ENCODE results near the gene CNTNAP2.
"Not testable (repeated sequence)": the region's sequence is repeated elsewhere in the genome, so short reads cannot be mapped to it uniquely, and the experiment has no call there.

Gene CNTNAP2

DNA sequence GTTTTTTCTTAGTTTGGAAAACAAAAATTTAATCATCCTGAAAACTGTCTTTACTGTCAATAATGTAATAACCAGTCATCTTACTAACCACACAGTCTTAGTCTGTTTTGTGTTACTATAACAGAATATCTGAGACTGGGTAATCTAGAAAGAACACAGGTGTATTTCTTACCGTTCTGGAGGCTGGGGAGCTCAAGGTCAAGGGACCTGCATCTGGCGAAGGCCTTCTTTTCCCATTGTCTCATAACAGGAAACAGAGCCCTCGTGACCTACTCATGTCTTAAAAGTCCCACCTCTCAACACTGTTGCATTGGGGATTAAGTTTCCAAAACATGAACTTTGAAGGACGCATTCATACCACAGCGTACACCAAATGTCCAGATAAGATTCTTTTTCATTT lies 932.3 kb downstream of the CNTNAP2 start:
- DNase-seq = no peak

DNA sequence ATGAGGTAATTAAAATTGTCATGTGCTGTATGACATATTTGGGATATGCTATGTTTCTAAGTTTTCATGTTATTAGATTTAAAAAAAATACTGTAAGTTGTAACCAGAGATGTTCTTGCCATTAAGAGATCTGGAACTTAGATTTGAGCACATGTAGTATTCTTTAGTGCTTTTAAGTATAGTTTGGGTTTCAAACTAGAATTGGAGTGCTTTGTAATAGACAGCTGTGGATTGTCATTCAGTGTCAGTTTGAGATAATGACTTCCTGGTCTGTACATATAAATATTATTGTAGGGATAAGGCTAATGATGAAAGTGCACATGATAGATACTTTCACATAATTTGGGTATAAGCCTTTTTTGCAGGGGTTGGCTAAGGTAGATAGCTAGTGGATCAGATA lies 936.2 kb downstream of the CNTNAP2 start:
- DNase-seq = no peak

DNA sequence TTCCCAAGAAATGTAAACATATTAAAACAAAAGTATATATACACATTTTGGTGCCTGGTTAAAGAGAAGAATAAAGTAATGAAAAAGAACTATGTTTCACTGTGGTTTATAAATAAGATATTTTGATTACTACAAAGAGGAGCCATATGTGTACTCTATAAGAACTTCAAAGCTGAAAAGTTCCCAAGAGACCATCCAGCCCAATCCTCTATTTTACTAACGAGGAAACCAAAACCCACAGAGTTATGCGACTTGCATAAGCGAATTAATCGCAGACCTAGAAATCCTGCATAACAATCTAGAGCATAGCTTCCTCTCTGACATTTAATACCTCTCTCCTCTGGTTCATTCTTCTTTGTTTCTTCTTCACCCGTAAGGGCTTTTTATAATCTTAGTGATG lies 937.1 kb downstream of the CNTNAP2 start:
- DNase-seq = no peak

DNA sequence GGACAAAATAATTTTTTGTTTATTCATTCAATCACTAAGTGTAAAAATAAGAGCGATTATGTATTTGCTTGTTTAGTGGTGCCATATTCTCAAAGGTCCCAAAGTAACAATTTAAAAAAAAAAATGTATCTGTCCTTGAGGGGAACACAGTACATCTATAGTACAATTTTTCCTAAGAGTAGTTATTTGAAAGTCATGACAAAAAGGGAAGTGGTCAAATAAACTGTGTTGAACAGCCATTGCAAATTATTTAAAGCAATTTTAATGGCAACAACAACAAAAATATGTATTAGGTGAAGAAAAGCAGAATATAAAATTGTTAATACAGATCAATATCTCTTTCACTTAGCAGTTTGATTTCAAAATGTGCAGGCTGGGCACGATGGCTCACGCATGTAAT lies 943.5 kb downstream of the CNTNAP2 start:
- no peak for DNase-seq

DNA sequence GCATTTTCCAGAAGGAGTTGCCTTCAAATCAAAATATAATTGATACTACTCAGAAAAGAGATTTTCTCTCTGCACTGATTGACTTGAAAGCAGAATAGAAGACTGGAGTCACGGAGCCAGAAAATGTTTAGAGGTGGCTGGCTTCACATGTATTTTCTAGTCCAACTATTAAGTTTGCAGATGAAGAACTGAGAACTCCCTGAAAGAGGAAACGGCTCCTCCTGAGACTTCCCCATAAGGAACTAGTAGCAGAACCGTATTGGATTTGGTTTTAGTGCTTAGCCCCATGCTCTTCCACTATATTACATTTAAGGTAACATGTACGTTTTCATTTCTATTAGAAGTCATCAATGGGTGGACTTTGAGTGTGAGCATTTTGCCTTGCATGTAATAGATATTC lies 946.3 kb downstream of the CNTNAP2 start:
- no peak for DNase-seq

DNA sequence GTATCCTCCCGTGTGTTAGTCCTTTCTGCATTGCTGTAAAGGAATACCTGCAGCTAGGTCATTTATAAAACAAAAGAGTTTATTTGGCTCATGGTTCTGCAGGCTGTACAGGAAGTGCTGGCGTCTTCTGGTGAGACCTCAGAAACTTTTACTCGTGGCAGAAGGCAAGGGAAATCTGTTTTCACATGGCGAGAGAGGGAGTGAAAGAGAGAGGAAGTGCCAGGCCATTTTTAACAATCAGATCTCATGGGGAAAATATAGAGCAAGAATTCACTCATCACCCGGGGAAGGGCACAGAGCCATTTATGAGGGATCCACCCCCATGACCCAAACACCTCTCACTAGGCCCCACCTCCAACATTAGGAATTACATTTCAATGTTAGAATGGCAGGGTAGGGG lies 952.2 kb downstream of the CNTNAP2 start:
- DNase-seq = no peak

DNA sequence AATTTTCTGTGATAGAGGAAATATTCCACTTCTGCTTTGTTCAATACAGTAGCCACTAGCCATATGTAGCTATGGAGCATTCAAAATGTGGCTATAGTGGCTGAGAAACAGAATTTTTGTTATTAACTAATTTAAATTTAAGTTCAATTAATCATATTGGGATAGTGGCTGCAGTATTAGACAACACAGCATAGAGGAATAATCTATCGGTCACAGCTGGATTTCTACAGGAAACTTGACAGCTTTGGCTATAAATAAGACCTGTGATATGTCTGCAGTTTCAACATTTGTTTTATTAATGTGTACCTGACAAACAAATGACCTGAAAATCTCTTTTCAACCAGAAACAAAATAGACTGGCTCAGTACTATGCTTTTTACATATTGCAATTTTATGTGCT lies 953.2 kb downstream of the CNTNAP2 start:
- no peak for DNase-seq

DNA sequence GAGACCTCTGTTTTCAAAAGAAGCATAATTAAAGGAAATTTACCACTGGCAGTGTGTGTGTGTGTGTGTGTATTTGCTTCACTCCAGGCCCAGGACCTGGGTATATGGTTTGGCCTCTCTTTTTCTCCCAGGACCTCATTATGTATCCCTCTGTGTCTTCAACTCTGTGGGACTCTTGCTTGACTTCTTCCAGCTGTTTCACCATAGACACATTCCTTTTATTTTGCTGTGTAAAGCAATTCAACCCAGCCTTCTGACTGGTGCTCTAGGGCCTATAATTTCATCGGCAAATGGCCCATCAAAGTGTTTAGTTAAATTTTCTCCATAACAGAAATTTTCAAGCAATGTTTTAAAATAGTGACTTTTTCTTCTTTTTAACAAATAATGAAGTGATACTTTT lies 954.3 kb downstream of the CNTNAP2 start:
- DNase-seq = no peak

DNA sequence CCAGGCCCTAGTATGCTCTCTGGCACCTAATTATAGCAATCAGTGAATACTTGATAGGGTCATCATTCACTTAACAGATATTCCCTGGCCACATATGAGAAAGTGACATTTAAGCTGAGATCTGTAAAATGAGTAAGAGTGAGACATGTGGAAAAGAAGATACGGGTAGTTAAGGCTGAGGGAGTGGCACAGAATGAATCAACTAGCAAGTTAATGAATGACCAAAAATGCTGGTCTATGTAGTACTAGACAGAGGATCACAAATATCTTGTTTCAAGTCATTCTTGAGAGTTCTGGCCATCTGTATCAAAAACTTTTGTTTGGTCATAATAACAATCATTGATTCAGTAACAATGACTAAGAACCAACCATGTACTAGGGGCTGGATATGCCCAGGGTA lies 954.9 kb downstream of the CNTNAP2 start:
- DNase-seq = no peak

DNA sequence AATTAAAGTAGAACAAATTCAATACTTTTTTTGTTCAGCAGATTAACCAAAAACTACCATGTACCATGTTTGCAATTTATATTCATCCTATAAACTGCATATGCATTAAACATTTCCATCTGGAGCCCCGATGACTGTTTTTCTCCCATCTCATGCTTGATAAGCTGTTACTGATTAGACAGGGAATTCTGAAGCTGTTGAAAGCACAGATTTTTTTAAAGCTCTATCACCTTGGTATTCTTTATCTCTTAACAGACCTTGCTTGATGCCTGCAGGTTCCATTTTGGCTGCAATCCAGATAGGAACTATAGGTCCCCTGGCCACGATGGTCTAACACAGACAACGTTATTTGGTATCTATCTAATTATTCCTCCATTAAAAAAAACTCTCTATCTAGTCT lies 961.7 kb downstream of the CNTNAP2 start:
- DNase-seq = no peak

DNA sequence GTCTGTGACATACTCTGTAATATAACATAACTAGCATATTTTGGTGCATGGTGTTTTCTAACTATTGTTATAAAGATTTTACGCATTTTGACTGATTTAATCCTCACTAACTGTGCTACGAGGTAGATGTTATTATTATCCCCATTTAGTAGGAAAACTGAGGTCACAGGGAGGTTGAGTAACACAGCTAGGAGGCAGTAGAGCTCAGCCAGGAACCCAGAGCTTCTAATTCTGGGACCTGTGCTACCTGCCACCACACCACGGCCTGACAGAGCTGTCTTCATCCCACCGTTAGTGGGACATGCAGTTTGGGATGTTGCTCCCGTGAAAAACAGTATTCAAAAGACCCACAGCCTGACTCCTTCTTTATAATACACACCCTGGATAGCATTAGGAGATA lies 962.5 kb downstream of the CNTNAP2 start:
- no peak for DNase-seq

DNA sequence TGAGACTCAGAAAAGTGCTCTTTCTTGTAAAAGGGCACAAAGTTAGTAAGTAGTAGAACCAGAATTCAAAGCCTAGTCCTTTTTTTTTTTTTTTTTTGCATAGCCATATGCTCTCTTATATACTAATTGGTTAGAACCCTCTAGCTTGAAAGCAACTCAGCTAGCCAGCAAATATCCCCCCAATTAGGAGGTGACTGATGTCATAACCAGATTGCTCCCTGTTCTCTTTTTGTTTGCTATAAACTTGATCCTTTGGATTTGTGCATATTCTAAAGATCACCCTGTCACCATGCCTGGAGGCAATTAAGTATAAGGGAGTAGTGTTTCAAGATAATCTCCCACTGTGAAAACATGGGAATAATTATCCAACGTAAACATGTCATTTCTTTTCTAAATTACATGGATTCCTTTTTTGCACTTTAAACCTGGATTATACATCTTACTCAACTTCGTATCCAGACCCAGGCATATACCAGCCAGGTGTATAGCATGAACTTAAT lies 963.4 kb downstream of the CNTNAP2 start:
- DNase-seq = no peak

DNA sequence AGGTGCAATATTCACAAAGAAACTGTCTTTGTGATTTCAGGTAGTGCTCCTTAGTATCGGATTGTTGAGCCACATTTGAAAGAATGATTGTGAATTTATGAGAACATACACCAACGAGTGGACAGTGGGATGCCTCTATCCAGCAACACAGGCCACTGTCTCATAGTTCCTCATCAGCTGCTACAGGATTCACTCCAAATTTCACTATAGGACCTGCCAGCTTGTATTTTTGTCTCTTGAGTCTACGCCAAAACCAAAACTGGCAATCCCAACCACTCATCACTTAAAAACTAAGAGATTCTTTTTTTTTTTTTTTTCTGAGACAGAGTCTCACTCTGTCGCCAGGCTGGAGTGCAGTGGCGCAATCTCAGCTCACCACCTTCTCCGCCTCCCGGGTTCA lies 964.5 kb downstream of the CNTNAP2 start:
- DNase-seq = no peak

DNA sequence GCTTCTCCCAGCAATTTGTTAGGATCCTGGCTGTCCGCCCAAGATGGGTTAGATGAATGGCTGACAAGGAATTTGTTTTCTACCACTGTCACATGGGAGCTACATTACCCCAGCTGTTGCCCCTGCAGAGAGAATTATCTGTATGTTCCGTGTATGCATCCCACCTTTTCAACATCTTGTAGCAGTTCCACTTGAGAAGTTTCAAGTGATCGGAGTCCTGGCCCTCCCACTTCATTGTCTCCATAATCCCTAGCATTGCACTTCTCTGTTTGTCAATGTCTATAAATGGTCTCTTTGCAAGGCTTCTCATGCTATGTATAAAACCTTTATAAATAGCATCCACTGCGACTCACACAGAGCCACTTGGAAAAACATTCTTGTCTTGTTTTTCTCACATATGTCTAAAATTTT lies 972.5 kb downstream of the CNTNAP2 start:
- DNase-seq = no peak

DNA sequence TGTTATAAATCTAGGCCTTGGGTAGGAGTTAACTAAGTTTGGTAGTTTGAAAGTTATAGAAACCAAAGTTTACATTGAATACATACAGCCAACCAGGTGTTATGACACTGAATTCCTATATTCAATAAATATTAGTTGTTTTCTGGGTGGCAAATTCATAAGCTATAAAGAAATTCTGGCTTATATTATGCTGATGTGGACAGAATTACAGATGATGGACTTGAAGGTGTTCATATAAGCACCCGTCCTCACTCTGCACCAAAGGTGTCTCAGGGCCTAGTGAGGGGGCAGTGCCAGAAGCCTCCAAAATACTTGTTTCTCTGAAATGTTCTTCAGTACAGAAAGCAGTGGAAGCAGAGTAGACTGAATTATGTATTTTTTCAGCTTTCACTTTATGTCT lies 973.0 kb downstream of the CNTNAP2 start:
- DNase-seq = no peak

DNA sequence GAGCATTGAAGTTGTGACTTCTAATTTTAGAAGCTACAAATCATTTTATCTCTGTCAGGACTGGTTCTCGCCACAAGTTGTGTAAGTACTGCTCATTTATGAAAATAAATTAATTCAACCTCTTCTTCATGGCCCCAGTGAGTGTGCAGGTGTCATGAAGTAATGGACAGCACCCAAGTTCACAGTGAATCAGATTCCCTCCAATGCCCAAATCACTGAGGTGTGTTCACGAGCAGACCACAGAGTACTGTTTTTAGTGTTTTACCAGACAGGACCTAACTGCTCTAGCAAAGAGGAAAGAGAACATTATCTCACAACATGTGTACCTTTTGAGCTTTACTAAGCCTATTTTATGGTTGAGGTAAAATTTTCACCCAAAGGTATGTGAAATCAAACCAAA lies 980.0 kb downstream of the CNTNAP2 start:
- DNase-seq = no peak

DNA sequence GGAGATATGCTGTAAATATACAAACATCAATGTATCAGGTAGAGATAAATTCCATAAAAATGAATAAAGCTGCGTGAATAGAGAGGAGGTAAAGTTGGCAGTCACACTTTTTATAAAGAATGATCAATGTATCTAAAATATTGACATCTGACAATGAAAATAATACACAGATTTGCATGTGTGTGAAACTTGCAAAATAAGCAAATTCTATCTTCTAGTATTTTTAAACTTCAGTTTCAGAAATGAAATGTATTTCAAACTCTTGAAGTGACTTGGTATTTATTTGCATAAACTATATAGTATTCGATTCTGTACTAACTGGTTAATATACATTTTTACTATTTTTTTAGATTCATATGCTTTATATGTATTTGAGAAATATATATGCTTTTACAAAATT lies 986.6 kb downstream of the CNTNAP2 start:
- no peak for DNase-seq

DNA sequence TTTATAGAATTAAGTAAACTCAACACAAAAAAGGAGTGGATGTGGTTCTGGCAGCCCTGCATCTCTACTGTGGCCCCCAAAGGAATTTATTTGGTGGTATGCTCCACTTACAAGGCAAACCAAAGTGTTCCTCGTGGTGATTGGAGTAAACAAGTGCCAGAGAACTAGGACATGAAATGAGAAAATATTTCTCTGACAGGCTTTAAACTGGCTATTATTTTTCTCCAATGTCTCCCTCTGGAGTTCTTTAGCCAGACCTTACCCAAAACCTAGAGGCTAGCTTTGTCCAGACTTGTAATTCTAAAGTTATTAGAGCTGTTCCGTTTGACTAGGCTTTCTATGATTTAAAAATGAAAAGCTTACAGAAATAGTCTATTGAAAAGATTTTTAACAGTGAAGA lies 990.1 kb downstream of the CNTNAP2 start:
- no peak for DNase-seq

DNA sequence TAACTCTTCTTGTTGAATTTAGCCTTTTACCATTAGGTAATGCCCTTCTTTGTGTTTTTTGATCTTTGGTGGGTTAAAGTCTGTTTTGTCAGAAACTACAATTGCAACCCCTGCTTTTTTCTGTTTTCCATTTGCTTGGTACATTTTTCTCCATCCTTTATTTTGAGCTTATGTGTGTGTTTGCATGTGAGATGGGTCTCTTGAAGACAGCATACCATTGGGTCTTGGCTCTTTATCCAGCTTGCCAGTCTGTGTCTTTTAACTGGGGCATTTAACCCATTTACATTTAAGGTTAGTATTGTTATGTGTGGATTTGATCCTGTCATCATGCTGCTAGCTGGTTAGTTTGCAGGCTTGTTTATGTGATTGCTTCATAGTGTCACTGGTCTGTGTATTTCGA lies 997.9 kb downstream of the CNTNAP2 start:
- DNase-seq = not testable (repeated sequence)

DNA sequence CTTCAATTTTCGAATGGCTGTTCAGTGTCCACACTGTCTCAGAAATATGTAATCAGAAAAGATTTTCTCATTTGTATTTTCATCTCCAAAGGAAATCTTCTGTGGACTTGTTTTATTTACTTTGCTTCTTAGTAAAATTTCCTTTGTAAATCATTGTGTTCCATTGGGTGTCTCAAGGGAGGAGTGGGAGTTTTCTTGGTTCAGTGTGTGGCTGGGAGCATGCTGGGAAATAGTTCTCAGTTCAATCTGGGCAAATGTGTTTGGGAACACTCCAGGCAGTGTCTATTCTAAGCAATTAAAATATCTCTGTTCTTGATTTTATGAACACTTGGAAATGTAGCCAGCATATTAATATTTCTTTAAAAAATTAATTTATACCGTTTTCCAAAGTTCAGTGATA lies 1019.8 kb downstream of the CNTNAP2 start:
- DNase-seq = no peak

DNA sequence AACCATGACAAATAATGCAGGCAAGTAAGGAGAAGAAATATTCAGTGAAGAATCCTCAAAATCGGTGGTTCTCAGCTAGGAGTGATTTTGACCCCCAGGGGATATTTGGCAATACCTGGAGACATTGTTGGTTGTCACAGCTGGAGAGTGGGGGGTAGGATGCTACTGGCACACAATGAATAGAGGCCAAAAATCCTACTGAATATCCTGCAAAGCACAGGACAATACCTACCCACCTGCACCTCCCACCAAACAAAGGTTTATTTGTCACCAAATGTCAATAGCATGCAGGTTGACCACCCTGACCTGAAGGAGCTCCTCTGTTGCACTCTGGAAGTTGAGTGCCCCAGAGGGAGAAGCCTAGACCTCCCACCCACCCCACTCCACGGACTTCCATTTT lies 1028.6 kb downstream of the CNTNAP2 start:
- DNase-seq = no peak

DNA sequence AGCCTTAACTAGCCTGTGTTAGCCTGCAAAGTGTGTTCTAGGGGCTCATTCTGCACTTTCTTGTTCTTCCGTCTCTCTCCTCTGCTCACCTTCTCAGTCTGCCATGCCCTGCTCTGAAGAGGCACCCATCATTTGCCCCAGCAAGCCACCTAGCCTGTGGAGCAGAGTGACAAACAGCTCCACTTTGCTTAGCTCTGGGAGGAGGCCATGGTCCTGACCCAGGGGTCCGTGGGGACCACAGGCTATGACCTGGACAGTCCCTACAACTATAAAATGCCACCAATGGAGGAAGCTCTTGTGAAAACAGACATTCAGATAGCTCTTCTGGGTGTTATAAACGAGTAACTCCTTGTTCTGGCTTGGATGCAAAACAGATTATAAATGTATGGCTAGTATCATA lies 1029.6 kb downstream of the CNTNAP2 start:
- DNase-seq = no peak

DNA sequence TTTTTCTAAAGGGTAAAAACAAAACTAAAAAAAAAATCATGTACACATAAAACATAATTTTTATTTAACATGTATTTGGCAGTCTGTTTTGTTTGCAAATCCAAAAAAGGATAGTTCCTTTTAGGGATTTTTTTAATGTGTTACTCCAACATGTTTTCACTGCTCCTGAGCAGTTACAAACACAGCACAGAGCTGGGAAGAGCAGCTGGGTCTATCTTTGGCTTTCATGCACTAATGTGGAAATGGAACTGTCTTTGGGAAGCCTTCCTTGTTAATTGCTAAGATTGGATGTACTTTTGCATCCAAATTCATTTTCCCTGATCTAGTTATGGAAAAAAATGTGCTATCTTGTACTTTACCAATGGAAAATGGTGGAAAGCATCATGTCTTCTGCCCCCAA lies 1035.1 kb downstream of the CNTNAP2 start:
- DNase-seq = no peak

DNA sequence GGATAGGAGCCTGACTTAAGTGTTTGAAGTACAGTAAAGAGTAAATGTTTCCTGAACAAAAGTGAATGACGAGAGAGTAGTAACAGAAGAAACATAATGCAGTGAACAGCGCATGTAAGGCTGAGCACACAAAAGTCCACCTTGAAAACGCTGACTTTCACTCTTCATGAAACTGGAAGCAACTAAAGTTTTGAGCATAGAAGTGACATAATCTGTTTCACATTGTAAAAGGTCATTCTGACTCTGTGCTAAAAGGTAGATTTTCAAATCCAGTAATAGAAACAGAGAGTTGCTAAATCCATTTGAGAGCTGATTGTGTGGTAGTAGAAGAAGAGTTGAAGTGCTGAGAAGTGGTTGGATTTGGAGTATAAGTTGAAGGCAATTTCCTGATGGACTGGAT lies 1037.0 kb downstream of the CNTNAP2 start:
- DNase-seq = no peak

DNA sequence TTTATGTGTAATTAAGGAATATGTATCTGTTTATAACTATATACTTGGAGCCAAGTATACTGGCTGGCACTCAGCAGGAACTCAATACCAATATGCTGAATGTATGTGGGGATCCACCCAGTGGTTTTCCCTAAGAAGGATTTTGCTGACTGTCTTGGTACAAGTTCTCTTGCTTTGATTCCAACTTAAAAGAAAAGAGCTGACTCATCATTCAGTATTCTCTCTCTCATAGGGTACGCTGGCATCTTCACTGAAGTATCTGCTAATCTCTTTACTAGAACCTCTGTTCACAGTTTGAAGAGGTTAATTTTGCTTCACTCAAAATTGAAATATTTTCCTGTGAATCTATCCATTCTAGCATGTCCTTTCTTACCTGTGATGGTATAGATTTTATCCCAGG lies 1044.8 kb downstream of the CNTNAP2 start:
- DNase-seq = no peak

DNA sequence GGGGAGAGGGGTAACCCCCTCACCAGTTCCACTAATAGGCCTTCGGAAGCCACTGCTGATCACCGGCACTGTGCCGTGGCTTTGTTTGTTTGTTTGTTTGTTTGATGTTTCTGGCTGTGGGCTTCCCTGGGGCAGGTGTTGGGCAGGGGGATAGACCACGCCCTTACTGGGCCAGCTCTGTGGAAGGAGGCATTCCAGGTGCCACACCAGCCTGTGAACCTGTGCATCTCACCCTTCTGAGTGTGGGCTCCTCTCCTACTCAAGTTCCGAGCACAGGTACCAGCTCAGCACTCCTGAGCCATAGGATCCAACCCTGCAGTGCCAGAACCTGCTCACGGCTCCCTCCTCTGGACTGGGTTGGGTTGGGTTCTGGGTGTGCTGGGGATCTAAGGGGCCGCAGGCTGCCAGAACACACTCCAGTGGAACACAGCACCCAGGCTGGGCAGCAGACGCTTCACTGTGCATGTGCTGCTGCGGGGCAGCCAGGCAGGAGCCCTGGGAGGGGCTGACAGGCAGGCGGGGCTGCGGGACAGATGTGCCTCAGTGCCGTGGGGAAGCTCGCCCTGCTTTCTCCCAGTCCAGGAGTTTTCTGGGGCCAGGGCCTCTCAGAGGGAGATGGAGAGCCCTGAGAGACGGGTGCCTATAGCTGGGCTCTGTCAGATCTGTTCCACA lies 1053.9 kb downstream of the CNTNAP2 start:
- DNase-seq = no peak
